ENCODE results near the gene ARHGAP42.

ARHGAP42 gene

DNA sequence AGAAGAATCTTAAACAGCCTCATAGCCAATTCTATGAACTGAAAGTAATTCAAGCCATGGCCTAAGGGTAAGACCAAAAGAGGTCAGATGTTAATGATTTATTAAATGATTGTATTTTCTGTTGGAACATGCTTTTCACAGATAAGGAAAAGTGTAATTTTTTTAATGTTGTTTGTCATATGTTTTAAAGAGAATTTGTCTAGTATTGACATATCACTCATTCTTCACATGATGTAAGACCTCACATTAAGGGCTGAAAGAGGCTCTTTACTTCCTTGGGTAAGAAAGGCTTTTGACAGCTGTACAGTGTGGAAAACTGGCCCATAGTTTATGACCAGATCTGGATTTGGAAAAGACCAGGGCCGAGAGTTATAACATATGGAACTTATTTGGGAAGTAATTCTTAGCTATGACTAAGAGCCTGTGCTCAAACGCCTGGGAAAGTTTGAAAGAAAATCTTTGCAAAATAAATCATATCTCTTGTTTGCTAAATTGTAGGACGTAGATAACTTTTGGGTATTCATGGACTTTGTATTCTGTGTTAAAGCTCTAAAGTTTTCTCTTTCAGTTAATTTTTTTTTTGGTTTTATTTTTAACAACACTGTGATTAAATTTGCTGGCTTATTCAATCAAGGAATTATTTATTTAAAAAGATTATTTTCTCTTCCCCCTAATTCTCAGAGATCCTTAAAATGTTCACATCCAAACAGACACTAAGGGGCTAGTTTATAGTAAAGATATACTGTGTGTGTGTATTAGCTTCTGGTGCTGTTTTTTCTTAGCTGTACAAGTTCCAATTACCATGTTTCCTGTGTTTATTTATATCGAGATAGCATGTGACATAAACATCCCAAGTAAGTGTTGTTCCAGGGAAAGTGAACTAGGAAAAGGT is 162.2 kb downstream of the ARHGAP42 start:
- H3K4me1 ChIP-seq (ENCODE audit: control insufficient read depth, low read depth, low read length), result no peaks in the 10 kb centered on the region

GRCh38 chr11:100849901-100850235 is 162.8 kb downstream of the ARHGAP42 start:
- H3K27me3 ChIP-seq (ENCODE audit: control insufficient read depth, insufficient read depth, low read length), result no peaks in the 10 kb centered on the region
- H3K9ac ChIP-seq (ENCODE audit: low read length), result no peak overlapping the region
- no peaks in the 10 kb centered on the region for H3K36me3 ChIP-seq (ENCODE audit: control insufficient read depth, low read depth, low read length)
- no peaks in the 10 kb centered on the region for H3K9me3 ChIP-seq (ENCODE audit: control insufficient read depth, low read depth, low read length)
- no peaks in the 10 kb centered on the region for H3K4me1 ChIP-seq (ENCODE audit: control insufficient read depth, low read depth, low read length)
- no peak overlapping the region for H3K27ac ChIP-seq (ENCODE audit: low read length)
- no peak overlapping the region for H3K4me3 ChIP-seq (ENCODE audit: low read length)

More for the DNA sequence above, 162.2 kb downstream of the ARHGAP42 start:
- Histone ChIP-seq H3K4me3 (ENCODE audit: low read length) (no peak overlapping the region), H3K36me3 (ENCODE audit: control insufficient read depth, low read depth, low read length) (no peaks in the 10 kb centered on the region), H3K27ac (ENCODE audit: low read length) (no peak overlapping the region), H3K27me3 (ENCODE audit: control insufficient read depth, insufficient read depth, low read length) (no peaks in the 10 kb centered on the region), H3K9ac (ENCODE audit: low read length) (no peak overlapping the region), H3K9me3 (ENCODE audit: control insufficient read depth, low read depth, low read length) (no peaks in the 10 kb centered on the region)

DNA sequence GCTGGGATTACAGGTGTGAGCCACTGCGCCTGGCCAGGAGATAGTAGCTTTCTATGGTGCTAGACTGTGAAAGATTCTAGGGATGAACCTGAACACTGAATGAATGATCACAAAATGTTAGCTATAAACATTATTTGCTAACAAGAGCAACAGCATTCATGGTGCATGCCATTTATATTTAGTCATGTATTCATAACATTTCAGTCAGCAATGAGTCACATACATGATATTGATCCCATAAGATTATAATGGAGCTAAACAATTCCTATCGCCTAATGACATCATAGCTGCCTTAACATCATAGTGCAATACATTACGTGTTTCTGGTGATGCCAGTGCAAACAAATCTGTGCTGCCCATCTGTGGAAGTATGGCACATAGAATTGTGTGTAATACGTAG is 164.1 kb downstream of the ARHGAP42 start:
- Histone ChIP-seq H3K4me1 (ENCODE audit: control insufficient read depth, low read depth, low read length) (peaks cover 2% of the 10 kb centered on the region), H3K27ac (ENCODE audit: low read length) (no peak overlapping the region), H3K27me3 (ENCODE audit: control insufficient read depth, insufficient read depth, low read length) (no peaks in the 10 kb centered on the region), H3K9ac (ENCODE audit: low read length) (no peak overlapping the region), H3K4me3 (ENCODE audit: low read length) (no peak overlapping the region), H3K36me3 (ENCODE audit: control insufficient read depth, low read depth, low read length) (no peaks in the 10 kb centered on the region), H3K9me3 (ENCODE audit: control insufficient read depth, low read depth, low read length) (no peaks in the 10 kb centered on the region)

GRCh38 chr11:100851584-100852152 is 164.6 kb downstream of the ARHGAP42 start:
- Histone ChIP-seq H3K4me1 (ENCODE audit: control insufficient read depth, low read depth, low read length) (peaks cover 6% of the 10 kb centered on the region), H3K36me3 (ENCODE audit: control insufficient read depth, low read depth, low read length) (no peaks in the 10 kb centered on the region), H3K27ac (ENCODE audit: low read length) (no peak overlapping the region), H3K4me3 (ENCODE audit: low read length) (no peak overlapping the region), H3K9me3 (ENCODE audit: control insufficient read depth, low read depth, low read length) (no peaks in the 10 kb centered on the region), H3K27me3 (ENCODE audit: control insufficient read depth, insufficient read depth, low read length) (no peaks in the 10 kb centered on the region), H3K9ac (ENCODE audit: low read length) (no peak overlapping the region)

- Histone ChIP-seq H3K36me3 (ENCODE audit: control insufficient read depth, low read depth, low read length) (no peaks in the 10 kb centered on the region), H3K27ac (ENCODE audit: low read length) (no peak overlapping the region), H3K4me3 (ENCODE audit: low read length) (no peak overlapping the region), H3K9ac (ENCODE audit: low read length) (no peak overlapping the region), H3K4me1 (ENCODE audit: control insufficient read depth, low read depth, low read length) (peaks cover 28% of the 10 kb centered on the region), H3K9me3 (ENCODE audit: control insufficient read depth, low read depth, low read length) (no peaks in the 10 kb centered on the region), H3K27me3 (ENCODE audit: control insufficient read depth, insufficient read depth, low read length) (no peaks in the 10 kb centered on the region)
These were observed 168.5 kb downstream of the ARHGAP42 start for GRCh38 chr11:100855466-100856067.

- peaks cover 30% of the 10 kb centered on the region for H3K4me1 ChIP-seq (ENCODE audit: control insufficient read depth, low read depth, low read length)
- H3K9ac ChIP-seq (ENCODE audit: low read length), result no peak overlapping the region
- no peak overlapping the region for H3K27ac ChIP-seq (ENCODE audit: low read length)
- no peaks in the 10 kb centered on the region for H3K9me3 ChIP-seq (ENCODE audit: control insufficient read depth, low read depth, low read length)
- no peaks in the 10 kb centered on the region for H3K27me3 ChIP-seq (ENCODE audit: control insufficient read depth, insufficient read depth, low read length)
- H3K36me3 ChIP-seq (ENCODE audit: control insufficient read depth, low read depth, low read length), result no peaks in the 10 kb centered on the region
- no peak overlapping the region for H3K4me3 ChIP-seq (ENCODE audit: low read length)
These were observed 170.3 kb downstream of the ARHGAP42 start for GRCh38 chr11:100857236-100858005.

GRCh38 chr11:100860318-100861155 is 173.4 kb downstream of the ARHGAP42 start:
- Histone ChIP-seq H3K4me1 (ENCODE audit: control insufficient read depth, low read depth, low read length) (peaks cover 38% of the 10 kb centered on the region), H3K27ac (ENCODE audit: low read length) (no peak overlapping the region), H3K9ac (ENCODE audit: low read length) (no peak overlapping the region), H3K9me3 (ENCODE audit: control insufficient read depth, low read depth, low read length) (no peaks in the 10 kb centered on the region), H3K27me3 (ENCODE audit: control insufficient read depth, insufficient read depth, low read length) (no peaks in the 10 kb centered on the region), H3K36me3 (ENCODE audit: control insufficient read depth, low read depth, low read length) (no peaks in the 10 kb centered on the region), H3K4me3 (ENCODE audit: low read length) (no peak overlapping the region)

DNA sequence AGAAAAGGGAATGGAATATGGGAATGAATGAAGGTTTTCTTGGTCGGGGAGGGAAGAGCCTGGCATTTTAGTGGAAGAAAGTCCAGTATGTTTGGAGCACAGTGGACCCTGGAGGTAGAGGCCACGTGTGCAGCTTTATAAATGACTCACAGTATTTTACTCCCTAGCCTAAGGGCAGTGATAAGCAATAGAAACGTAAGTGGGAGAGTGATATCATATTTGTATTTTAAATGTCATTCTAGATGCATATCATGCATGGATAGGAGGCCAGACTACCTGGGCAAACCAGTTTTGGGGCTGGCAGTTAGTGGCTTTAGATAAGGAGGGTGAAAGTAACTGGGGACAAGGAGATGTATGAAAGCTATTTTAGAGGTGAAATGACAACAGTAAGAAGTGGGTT is 174.1 kb downstream of the ARHGAP42 start:
- H3K4me1 ChIP-seq (ENCODE audit: control insufficient read depth, low read depth, low read length), result peaks cover 35% of the 10 kb centered on the region
- H3K27me3 ChIP-seq (ENCODE audit: control insufficient read depth, insufficient read depth, low read length), result no peaks in the 10 kb centered on the region
- H3K9ac ChIP-seq (ENCODE audit: low read length), result no peak overlapping the region
- no peak overlapping the region for H3K27ac ChIP-seq (ENCODE audit: low read length)
- no peaks in the 10 kb centered on the region for H3K36me3 ChIP-seq (ENCODE audit: control insufficient read depth, low read depth, low read length)
- H3K9me3 ChIP-seq (ENCODE audit: control insufficient read depth, low read depth, low read length), result no peaks in the 10 kb centered on the region
- H3K4me3 ChIP-seq (ENCODE audit: low read length), result no peak overlapping the region

DNA sequence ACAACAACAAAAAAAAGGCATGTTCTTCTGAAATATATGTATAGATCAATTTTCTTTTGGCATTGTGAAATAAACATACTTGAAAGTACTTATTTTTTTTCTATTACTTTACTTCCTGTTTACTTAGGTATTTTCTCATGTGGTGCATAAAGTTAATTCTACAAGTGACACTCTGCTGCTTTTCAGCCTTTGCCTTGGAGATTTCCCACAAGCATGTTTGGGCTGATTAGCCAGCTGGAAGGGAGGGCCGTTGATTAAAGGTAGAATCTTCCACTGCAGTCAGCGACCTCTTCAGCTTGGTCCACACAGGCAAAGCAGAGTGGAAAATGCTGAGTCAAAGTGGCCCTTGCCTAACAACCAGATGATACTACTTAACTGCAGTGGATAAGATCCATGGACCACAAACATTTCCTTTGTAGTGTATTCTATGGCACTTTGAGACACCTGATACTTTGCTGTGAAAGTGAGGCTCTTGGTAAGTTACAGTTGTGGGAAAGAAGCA is 176.0 kb downstream of the ARHGAP42 start:
- Histone ChIP-seq H3K4me3 (ENCODE audit: low read length) (no peak overlapping the region), H3K9ac (ENCODE audit: low read length) (no peak overlapping the region), H3K36me3 (ENCODE audit: control insufficient read depth, low read depth, low read length) (no peaks in the 10 kb centered on the region), H3K27ac (ENCODE audit: low read length) (no peak overlapping the region), H3K27me3 (ENCODE audit: control insufficient read depth, insufficient read depth, low read length) (no peaks in the 10 kb centered on the region), H3K4me1 (ENCODE audit: control insufficient read depth, low read depth, low read length) (peaks cover 21% of the 10 kb centered on the region), H3K9me3 (ENCODE audit: control insufficient read depth, low read depth, low read length) (no peaks in the 10 kb centered on the region)

GRCh38 chr11:100865443-100866065 is 178.5 kb downstream of the ARHGAP42 start:
- H3K36me3 ChIP-seq (ENCODE audit: control insufficient read depth, low read depth, low read length), result no peaks in the 10 kb centered on the region
- H3K9me3 ChIP-seq (ENCODE audit: control insufficient read depth, low read depth, low read length), result no peaks in the 10 kb centered on the region
- peaks cover 18% of the 10 kb centered on the region for H3K4me1 ChIP-seq (ENCODE audit: control insufficient read depth, low read depth, low read length)
- no peak overlapping the region for H3K9ac ChIP-seq (ENCODE audit: low read length)
- H3K27ac ChIP-seq (ENCODE audit: low read length), result no peak overlapping the region
- no peak overlapping the region for H3K4me3 ChIP-seq (ENCODE audit: low read length)
- no peaks in the 10 kb centered on the region for H3K27me3 ChIP-seq (ENCODE audit: control insufficient read depth, insufficient read depth, low read length)

Data from iPS-18a (cell line).